Mammary epithelial cell (primary cell): ENCODE data around the gene MX1.

Experiments used
- CTCF ChIP-seq, 2 donors: IDR thresholded peaks in 1 of 2; conservative IDR thresholded peaks in 1 of 2; 2 replicates each; pipeline ENCODE4 v1.5.1; 2011 to 2012; ENCODE audit warnings: inconsistent platforms in 2 of 2, low read length in 2 of 2, mild to moderate bottlenecking in 2 of 2, control low read depth in 1 of 2, low read depth in 1 of 2; ENCODE audit not compliant: insufficient read depth in 1 of 2; ENCODE audit errors: extremely low read depth in 1 of 2
- EZH2 ChIP-seq: IDR thresholded peaks from 2 replicates; pipeline ENCODE4 v1.6.1; 2012; ENCODE audit warnings: low read length, inconsistent platforms, borderline replicate concordance

DNA sequence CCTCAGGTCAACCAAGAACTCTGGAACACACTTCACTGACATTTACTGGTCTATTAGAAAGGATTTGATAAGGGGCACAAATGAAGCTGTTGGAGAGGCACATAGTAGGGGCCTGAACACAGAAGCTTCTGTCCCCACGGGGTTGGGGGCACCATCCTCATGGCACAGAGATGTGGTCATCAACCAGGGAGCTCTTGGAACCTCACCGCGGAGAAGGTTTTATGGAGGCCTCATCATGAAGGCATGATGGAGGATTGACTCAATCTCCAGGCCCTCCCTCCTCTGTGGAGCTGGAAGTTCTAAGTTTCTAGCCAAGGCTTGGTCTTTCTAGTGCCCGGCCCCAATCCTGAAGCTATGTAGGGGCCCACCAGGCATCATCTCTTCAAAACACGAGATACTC, 23.6 kb downstream of the MX1 start:
- TF ChIP-seq CTCF (conservative IDR thresholded peaks at IDR 0.05 in 1 of 2, IDR thresholded peaks at IDR 0.05 in 1 of 2; ENCODE audit: extremely low read depth in 1 of 2, insufficient read depth in 1 of 2, low read depth in 1 of 2, low read length in 2 of 2) (no peak), EZH2 (no peak)
